ENCODE results near the gene PAQR5. TPM values are rescaled to one million over a fixed set of nuclear protein-coding genes. Genes with fewer than 3 reads are reported as not detected.
"Not testable (repeated sequence)": the region's sequence is repeated elsewhere in the genome, so short reads cannot be mapped to it uniquely, and the experiment has no call there.

The PAQR5 gene
- total RNA-seq, 1 experiment from 2014 or later = 9.4 TPM

GRCh38 chr15:69290346-69291164, 8.2 kb upstream of the PAQR5 start:
- H3K27ac Mint-ChIP-seq = no peak overlapping the region
- ChIA-PET CTCF (interaction anchor here (0.9 to 2.4 kb wide), 4 partner anchors 9 to 259 kb away, joined by 3 to 10 read pairs (median 4); partner anchors contain the start of gene PAQR5), POLR2A (no interaction called here)
- no peaks in the 10 kb centered on the region for H3K9me3 Mint-ChIP-seq
- no peaks in the 10 kb centered on the region for H3K36me3 Mint-ChIP-seq
- no peak for ATAC-seq
- peaks cover 4% of the 10 kb centered on the region; the same call in 1 of the 2 replicates for H3K27me3 Mint-ChIP-seq (ENCODE audit: low read depth)
- no peak for DNase-seq (ENCODE audit: low spot score)
- TF ChIP-seq RELA (CRISPR knock-in tag; IDR thresholded peaks at IDR 0.05; ENCODE audit: borderline replicate concordance) = no peak
- peaks cover 13% of the 10 kb centered on the region for H3K4me1 Mint-ChIP-seq
- no peak overlapping the region for H3K4me3 Mint-ChIP-seq

- CTCF ChIA-PET = interaction anchor here (1.2 to 1.3 kb wide), 2 partner anchors 11 to 260 kb away, joined by 3 to 4 read pairs; no protein-coding TSS in a partner anchor
- not testable (repeated sequence) for ATAC-seq; DNase-seq (ENCODE audit: low spot score); H3K27me3 Mint-ChIP-seq (ENCODE audit: low read depth); H3K9me3 Mint-ChIP-seq; H3K36me3 Mint-ChIP-seq; H3K4me3 Mint-ChIP-seq; H3K27ac Mint-ChIP-seq
- POLR2A ChIA-PET = interaction anchor here (0.7 kb wide), 2 partner anchors 32 to 980 kb away, joined by 4 to 7 read pairs; no protein-coding TSS in a partner anchor
- H3K4me1 Mint-ChIP-seq = peaks cover 13% of the 10 kb centered on the region
These were observed 7.1 kb upstream of the PAQR5 start for GRCh38 chr15:69291651-69292050.

GRCh38 chr15:69292826-69293420, 5.8 kb upstream of the PAQR5 start:
- TF ChIP-seq CBFB (CRISPR knock-in tag; IDR thresholded peaks at IDR 0.05; ENCODE audit: low read depth) = no peak
- TF ChIP-seq HMGA2 (CRISPR knock-in tag; IDR thresholded peaks at IDR 0.05) = no peak
- TF ChIP-seq MLX (CRISPR knock-in tag; IDR thresholded peaks at IDR 0.05) = no peak
- no peak for TF ChIP-seq RELA (CRISPR knock-in tag; IDR thresholded peaks at IDR 0.05; ENCODE audit: borderline replicate concordance)
- no peak for TF ChIP-seq FOXP4 (CRISPR knock-in tag; IDR thresholded peaks at IDR 0.05)
- TF ChIP-seq ZSCAN18 (CRISPR knock-in tag; IDR thresholded peaks at IDR 0.05) = no peak
- no peak for TF ChIP-seq GRHL2 (CRISPR knock-in tag; IDR thresholded peaks at IDR 0.05; ENCODE audit: insufficient replicate concordance, severe bottlenecking)
- TF ChIP-seq TCF7 (CRISPR knock-in tag; IDR thresholded peaks at IDR 0.05; ENCODE audit: low read depth) = no peak
- no peak for TF ChIP-seq NFYB (CRISPR knock-in tag; conservative IDR thresholded peaks at IDR 0.05; ENCODE audit: low read depth)
- no peak for TF ChIP-seq NR3C1 (CRISPR knock-in tag; conservative IDR thresholded peaks at IDR 0.05; ENCODE audit: low read depth)
- no peak for TF ChIP-seq AR (CRISPR knock-in tag; IDR thresholded peaks at IDR 0.05)
- TF ChIP-seq ATF2 (CRISPR knock-in tag; IDR thresholded peaks at IDR 0.05; ENCODE audit: borderline replicate concordance, low read depth) = no peak
- H3K36me3 Mint-ChIP-seq = no peaks in the 10 kb centered on the region
- peaks cover 22% of the 10 kb centered on the region for H3K27me3 Mint-ChIP-seq (ENCODE audit: low read depth)
- H3K4me3 Mint-ChIP-seq = no peak overlapping the region
- POLR2A ChIA-PET = no interaction called here
- DNase-seq (ENCODE audit: low spot score) (no peak), ATAC-seq (no peak)
- no peaks in the 10 kb centered on the region for H3K9me3 Mint-ChIP-seq
- CTCF ChIA-PET = no interaction called here
- no peak overlapping the region for H3K27ac Mint-ChIP-seq
- peaks cover 13% of the 10 kb centered on the region for H3K4me1 Mint-ChIP-seq

All from WTC11 (cell line).